Common myeloid progenitor, CD34-positive (primary cell): Measurements from ENCODE around the gene OTUD3.
"Not testable (repeated sequence)": the region's sequence is repeated elsewhere in the genome, so short reads cannot be mapped to it uniquely, and the experiment has no call there.

ENCODE experiments used
- CTCF ChIA-PET: fragments of 350-600 bp; sonication (Branson Sonifier 250); formaldehyde crosslinking; loops from one replicate; lab custom pipeline; 2021; ENCODE audit warnings: antibody characterized with exemption; lab: Charles Lee
- POLR2A ChIA-PET: fragments of 350-600 bp; sonication (Branson Sonifier 250); formaldehyde crosslinking; loops from one replicate; lab custom pipeline; 2021; ENCODE audit warnings: antibody characterized with exemption; lab: Charles Lee
- DNase-seq, 3 donors: peaks; one replicate each; pipeline versions ENCODE4 v3.0.0 to v3.0.0-alpha.2; 2013
- H3K27ac ChIP-seq, 2 experiments: 1 replicate in 1 of 2; 2 replicates in 1 of 2; pipeline ENCODE4 v1.7.0; 2013; ENCODE audit warnings: inconsistent platforms in 2 of 2, low read length in 2 of 2, mild to moderate bottlenecking in 2 of 2, low read depth in 1 of 2, moderate library complexity in 1 of 2; ENCODE audit not compliant: severe bottlenecking in 2 of 2, insufficient read depth in 1 of 2, poor library complexity in 1 of 2
- H3K27me3 ChIP-seq, 5 experiments: replicated peaks in 2 of 5; 1 replicate in 3 of 5; 2 replicates in 2 of 5; pipeline versions ENCODE4 v1.6.1 to v1.7.0; 2013; ENCODE audit warnings: low read length in 4 of 5, mild to moderate bottlenecking in 2 of 5, moderate library complexity in 2 of 5, inconsistent platforms in 1 of 5; ENCODE audit not compliant: insufficient read depth in 5 of 5, control insufficient read depth in 4 of 5
- H3K36me3 ChIP-seq, 4 experiments: 1 replicate in 2 of 4; 2 replicates in 2 of 4; pipeline versions ENCODE4 v1.6.1 to v1.7.0; 2013; ENCODE audit warnings: low read length in 3 of 4, control low read depth in 1 of 4, mild to moderate bottlenecking in 1 of 4; ENCODE audit not compliant: control insufficient read depth in 4 of 4, insufficient read depth in 4 of 4
- H3K4me1 ChIP-seq, 4 experiments: 1 replicate in 3 of 4; 2 replicates in 1 of 4; pipeline versions ENCODE4 v1.6.1 to v1.7.1; 2013; ENCODE audit warnings: low read length in 3 of 4, mild to moderate bottlenecking in 3 of 4, control low read depth in 1 of 4, inconsistent platforms in 1 of 4, moderate library complexity in 1 of 4; ENCODE audit not compliant: control insufficient read depth in 4 of 4, insufficient read depth in 4 of 4; ENCODE audit errors: control extremely low read depth in 1 of 4
- H3K4me3 ChIP-seq, 7 experiments: 1 replicate in 4 of 7; 2 replicates in 3 of 7; pipeline versions ENCODE4 v1.5.1 to v1.7.0; 2013; ENCODE audit warnings: mild to moderate bottlenecking in 7 of 7, low read length in 6 of 7, moderate library complexity in 6 of 7, inconsistent platforms in 2 of 7, low read depth in 2 of 7, control low read depth in 1 of 7; ENCODE audit not compliant: insufficient read depth in 4 of 7, control insufficient read depth in 1 of 7; ENCODE audit errors: extremely low read depth in 1 of 7
- H3K9me3 ChIP-seq, 5 experiments: 1 replicate in 4 of 5; 2 replicates in 1 of 5; pipeline versions ENCODE4 v1.6.1 to v1.7.1; 2013; ENCODE audit warnings: low read length in 4 of 5, mild to moderate bottlenecking in 2 of 5, inconsistent platforms in 1 of 5, low read depth in 1 of 5, moderate library complexity in 1 of 5; ENCODE audit not compliant: control insufficient read depth in 4 of 5, insufficient read depth in 2 of 5; ENCODE audit errors: control extremely low read depth in 1 of 5
- WGBS: methylation state at CpG from one replicate; pipeline ENCODE4 v1.1.5; 2013; ENCODE audit not compliant: insufficient coverage; 5-methylcytosine and 5-hydroxymethylcytosine counted together

Gene OTUD3

DNA sequence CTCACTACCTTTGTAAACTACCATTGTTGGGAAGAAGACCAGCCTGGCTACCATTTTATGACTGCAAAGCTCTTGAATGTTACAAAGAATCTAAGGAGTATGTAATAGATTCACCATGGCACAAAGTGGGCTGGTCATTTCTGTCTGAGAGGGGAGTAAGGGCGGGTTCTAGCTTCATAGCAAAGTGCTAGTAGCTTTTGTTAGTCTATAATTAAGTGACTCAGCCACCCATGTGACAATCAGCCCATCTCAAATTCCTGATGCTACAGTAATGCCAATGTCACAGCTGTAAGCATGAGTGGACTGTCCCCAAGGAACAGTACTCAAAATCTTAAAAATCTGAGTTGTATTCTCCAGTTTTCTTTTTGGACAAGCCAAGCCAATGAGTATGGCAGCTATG lies 15.4 kb upstream of the OTUD3 start:
- Histone ChIP-seq H3K4me1 (no peaks in the 10 kb centered on the region), H3K36me3 (no peaks in the 10 kb centered on the region), H3K27ac (no peak overlapping the region), H3K9me3 (peaks cover 0 to 13% (median 4%) of the 10 kb centered on the region in 5 experiments), H3K27me3 (peaks cover 0 to 24% (median 11%) of the 10 kb centered on the region in 5 experiments), H3K4me3 (no peak overlapping the region)
- ChIA-PET POLR2A (no interaction called here), CTCF (interaction anchor here (1.2 kb wide), 1 partner anchor 11 kb away, joined by 3 read pairs; no protein-coding TSS in a partner anchor)
- DNase-seq = no peak
- WGBS = no CpG with 5 or more reads among the region's 1 CpG

DNA sequence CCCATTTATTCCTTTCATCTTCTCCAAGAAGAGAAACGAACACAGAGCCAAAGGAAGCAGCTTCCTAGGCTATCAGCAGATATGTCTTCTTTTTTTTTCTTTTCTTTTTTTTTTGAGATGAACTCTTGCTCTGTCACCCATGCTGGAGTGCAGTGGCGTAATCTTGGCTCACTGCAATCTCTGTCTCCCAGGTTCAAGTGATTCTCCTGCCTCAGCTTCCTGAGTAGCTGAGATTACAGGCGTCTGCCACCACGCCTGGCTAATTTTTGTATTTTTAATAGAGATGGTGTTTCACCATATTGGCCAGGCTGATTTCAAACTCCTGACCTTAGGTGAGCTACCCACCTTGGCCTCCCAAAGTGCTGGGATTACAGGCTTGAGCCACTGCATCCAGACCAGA lies 13.6 kb upstream of the OTUD3 start:
- H3K4me1 ChIP-seq, CTCF ChIA-PET, H3K9me3 ChIP-seq, H3K27ac ChIP-seq, H3K36me3 ChIP-seq, H3K4me3 ChIP-seq, DNase-seq: not testable (repeated sequence)
- peaks cover 0 to 28% (median 13%) of the 10 kb centered on the region in 5 experiments for H3K27me3 ChIP-seq
- POLR2A ChIA-PET = interaction anchor here (0.6 kb wide), 1 partner anchor 221 kb away, joined by 3 read pairs; no protein-coding TSS in a partner anchor
- WGBS = 80% methylated on average over 1 of the region's 4 CpGs

DNA sequence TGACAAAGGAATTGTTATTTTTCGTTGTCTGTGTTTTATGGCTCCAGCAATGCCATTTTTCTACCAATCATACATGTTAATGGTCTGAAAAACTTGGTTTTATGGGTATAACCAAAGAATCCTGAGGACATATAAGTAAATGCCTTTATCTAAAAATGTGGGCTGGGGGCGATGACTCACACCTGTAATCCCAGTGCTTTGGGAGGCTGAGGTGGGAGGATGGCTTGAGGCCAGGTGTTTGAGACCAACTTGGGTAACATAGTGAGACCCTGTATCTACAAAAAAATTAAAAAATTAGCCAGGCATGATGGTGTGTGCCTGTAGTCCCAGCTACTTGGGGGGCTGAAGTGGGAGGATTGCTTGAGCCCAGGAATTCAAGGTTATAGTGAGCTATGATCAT lies 12.7 kb upstream of the OTUD3 start:
- peaks cover 0 to 28% (median 13%) of the 10 kb centered on the region in 5 experiments for H3K27me3 ChIP-seq
- DNase-seq, H3K36me3 ChIP-seq, POLR2A ChIA-PET, H3K4me1 ChIP-seq, H3K9me3 ChIP-seq, CTCF ChIA-PET, H3K27ac ChIP-seq, H3K4me3 ChIP-seq: not testable (repeated sequence)
- WGBS = 100% methylated on average over 1 of the region's 2 CpGs

DNA sequence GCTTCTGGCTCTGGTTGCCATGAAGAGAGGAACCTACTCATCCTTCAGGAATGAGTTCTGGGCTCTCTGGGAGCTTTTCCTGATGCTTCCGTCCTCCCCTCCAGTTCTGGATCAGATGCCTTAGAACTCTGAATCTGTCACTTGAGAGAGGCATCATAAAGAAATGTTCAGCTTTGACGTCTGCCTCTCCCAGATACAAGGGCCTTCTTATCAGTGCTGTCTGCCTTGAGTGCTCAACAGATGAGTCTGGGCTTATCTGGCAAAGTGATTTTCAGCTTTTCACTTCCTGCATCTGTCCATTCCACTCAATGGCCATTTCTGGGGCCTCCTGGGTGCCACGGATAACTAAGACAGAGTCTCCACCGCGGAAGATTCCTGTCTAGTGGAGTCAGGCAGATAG lies 12.3 kb upstream of the OTUD3 start:
- H3K36me3 ChIP-seq = no peaks in the 10 kb centered on the region
- ChIA-PET CTCF (no interaction called here), POLR2A (no interaction called here)
- DNase-seq = peak; percentile 14 to 75 (median 48)
- H3K9me3 ChIP-seq = peaks cover 0 to 6% (median 0%) of the 10 kb centered on the region in 5 experiments
- no peak overlapping the region for H3K27ac ChIP-seq
- H3K4me3 ChIP-seq = no peak overlapping the region
- H3K4me1 ChIP-seq = no peaks in the 10 kb centered on the region
- 64% methylated on average over 2 of the region's 5 CpGs for WGBS
- peaks cover 0 to 28% (median 13%) of the 10 kb centered on the region in 5 experiments for H3K27me3 ChIP-seq

DNA sequence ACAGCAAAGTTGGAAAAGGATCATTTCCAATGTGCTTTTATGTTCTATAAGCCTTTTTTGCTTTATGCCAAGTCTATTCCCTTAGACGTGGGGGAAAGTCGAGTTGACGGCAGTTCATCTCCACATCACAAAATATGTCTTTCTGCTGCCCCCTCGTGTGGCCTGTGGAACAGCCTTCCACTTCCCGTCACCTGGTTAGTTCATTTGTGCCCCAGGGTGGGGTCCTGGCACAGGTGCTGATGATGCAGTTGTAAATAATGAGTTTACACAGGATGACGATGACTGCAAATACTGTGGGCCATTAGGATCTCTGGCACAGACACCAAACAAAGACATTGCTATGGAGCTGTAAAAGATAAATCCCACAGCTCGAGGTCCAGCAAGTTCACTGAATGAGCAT lies 10.0 kb upstream of the OTUD3 start:
- Histone ChIP-seq H3K4me1 (no peaks in the 10 kb centered on the region), H3K9me3 (no peaks in the 10 kb centered on the region), H3K4me3 (no peak overlapping the region), H3K27me3 (peaks cover 0 to 17% (median 9%) of the 10 kb centered on the region in 5 experiments), H3K27ac (no peak overlapping the region), H3K36me3 (no peaks in the 10 kb centered on the region)
- POLR2A ChIA-PET = no interaction called here
- DNase-seq = peak in 1 of 3 donors; percentile 20
- CTCF ChIA-PET = interaction anchor here (0.9 to 1.8 kb wide), 3 partner anchors 10 to 305 kb away, joined by 3 to 5 read pairs (median 3); partner anchors contain the start of gene OTUD3
- 88% methylated on average over 4 of the region's 7 CpGs for WGBS

DNA sequence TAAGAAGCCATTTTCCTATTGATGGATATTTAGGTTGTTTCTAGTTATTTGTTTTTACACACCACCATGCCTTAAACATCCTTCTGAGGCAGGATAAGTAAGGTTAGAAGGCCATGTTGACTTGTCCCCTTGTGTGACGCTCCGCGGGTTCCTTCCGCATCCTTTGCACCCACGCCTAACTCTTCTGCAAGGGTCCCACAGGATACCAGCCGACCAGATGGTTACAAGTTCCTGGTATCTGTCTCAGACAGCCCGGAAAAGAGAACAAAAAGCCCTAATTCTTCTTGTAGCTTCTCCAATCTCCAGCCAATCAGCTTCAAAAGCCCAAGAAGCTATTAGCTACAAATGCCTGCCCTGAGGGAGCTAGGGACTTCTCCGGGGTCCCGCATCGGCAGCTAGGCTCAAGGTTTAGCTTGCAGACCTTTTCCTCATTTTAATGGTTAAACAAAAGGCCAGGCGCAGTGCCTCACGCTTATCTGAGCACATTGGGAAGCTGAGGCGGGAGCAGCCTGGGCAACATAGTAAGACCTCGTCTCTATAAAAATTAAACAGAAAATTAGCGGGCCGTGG lies 4.9 kb upstream of the OTUD3 start:
- ChIA-PET CTCF (interaction anchor here (0.7 to 1.5 kb wide), 4 partner anchors 13 to 750 kb away, joined by 3 read pairs; no protein-coding TSS in a partner anchor), POLR2A (no interaction called here)
- Histone ChIP-seq H3K9me3 (no peaks in the 10 kb centered on the region), H3K4me3 (no peak overlapping the region), H3K4me1 (peaks cover 0 to 3% (median 0%) of the 10 kb centered on the region in 4 experiments), H3K27ac (no peak overlapping the region), H3K27me3 (peaks cover 0 to 21% (median 5%) of the 10 kb centered on the region in 5 experiments), H3K36me3 (no peaks in the 10 kb centered on the region)
- DNase-seq = no peak
- WGBS = 85% methylated on average over 14 of the region's 16 CpGs

DNA sequence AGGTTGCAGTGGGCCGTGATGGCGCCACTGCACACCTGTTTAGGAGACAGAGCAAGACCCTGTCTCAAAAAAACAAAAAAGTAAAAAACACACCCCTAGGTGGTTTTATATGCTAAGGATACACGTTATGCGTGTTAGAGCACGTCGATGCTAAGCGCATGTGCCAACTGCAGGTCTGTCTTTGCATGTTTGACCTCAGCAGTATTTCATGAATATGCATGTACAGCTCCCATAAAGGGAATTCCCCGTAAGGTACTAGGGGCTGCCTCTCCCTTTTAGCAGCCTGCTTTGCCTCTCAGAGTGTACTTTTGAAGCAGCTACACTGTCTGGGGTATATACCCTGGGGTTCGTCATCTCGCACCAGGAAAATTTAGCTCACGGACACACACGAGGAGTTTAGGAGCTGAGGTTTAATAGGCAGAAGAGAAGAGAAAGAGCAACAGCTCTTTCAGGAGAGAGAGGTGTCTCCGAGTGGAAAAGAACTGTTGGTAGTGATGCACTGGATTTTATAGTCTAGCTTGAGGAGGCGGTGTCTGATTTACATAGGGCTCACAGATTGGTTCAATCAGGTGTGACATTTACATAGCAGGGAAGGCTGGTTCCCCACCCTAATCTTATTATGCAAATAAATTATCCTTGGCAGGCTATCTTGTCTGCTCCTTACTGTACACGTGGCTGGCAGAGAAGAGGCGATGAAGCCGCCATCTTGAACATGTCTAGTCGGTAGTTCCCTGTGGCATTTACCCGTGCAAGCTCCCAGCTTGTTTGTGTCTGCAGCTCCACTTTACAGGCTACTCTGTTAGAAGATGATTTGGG lies 4.2 kb upstream of the OTUD3 start:
- peaks cover 0 to 21% (median 5%) of the 10 kb centered on the region in 5 experiments for H3K27me3 ChIP-seq
- 92% methylated on average over 16 of the region's 19 CpGs for WGBS
- no peaks in the 10 kb centered on the region for H3K9me3 ChIP-seq
- no peak overlapping the region for H3K4me3 ChIP-seq
- H3K27ac ChIP-seq = no peak overlapping the region
- H3K36me3 ChIP-seq = no peaks in the 10 kb centered on the region
- peaks cover under 1 to 5% (median 2%) of the 10 kb centered on the region in 4 experiments for H3K4me1 ChIP-seq
- ChIA-PET CTCF (interaction anchor here (0.8 to 1.5 kb wide), 2 partner anchors 11 to 26 kb away, joined by 3 read pairs; no protein-coding TSS in a partner anchor), POLR2A (no interaction called here)
- no peak for DNase-seq
